GM12873 (cell line): Measurements from ENCODE around the gene SURF6.

ENCODE experiments used
- CTCF ChIP-seq: IDR thresholded peaks from 2 replicates; pipeline ENCODE4 v1.5.1; 2012; ENCODE audit warnings: low read depth, mild to moderate bottlenecking, moderate library complexity, low read length, control low read depth; ENCODE audit not compliant: insufficient read depth; ENCODE audit errors: missing control alignments

SURF6 gene

GRCh38 chr9:133329306-133330156, 6.5 kb downstream of the SURF6 start:
- TF ChIP-seq CTCF, result peak; percentile 59

- TF ChIP-seq CTCF, result no peak
Observed at GRCh38 chr9:133327834-133328484, 8.0 kb downstream of the SURF6 start.

GRCh38 chr9:133323991-133324703, 11.8 kb downstream of the SURF6 start:
- TF ChIP-seq CTCF, result no peak

- no peak for TF ChIP-seq CTCF
Observed at GRCh38 chr9:133323211-133323610, 12.8 kb downstream of the SURF6 start.

- TF ChIP-seq CTCF, result no peak
Observed at GRCh38 chr9:133322701-133323100, 13.3 kb downstream of the SURF6 start.

- no peak for TF ChIP-seq CTCF
Observed at GRCh38 chr9:133321411-133321935, 14.5 kb downstream of the SURF6 start.

- no peak for TF ChIP-seq CTCF
Observed at GRCh38 chr9:133320421-133320881, 15.5 kb downstream of the SURF6 start.
